A673 (cell line): ENCODE measurements around the gene P2RY1. TPM values are rescaled to one million over a fixed set of nuclear protein-coding genes. Genes with fewer than 3 reads are reported as not detected.

Experiments
- BruUV-seq: library from RNA; stranded (reverse); fragments of 400-500 nt; replicated peaks from 2 replicates; lab custom pipeline; 2021; lab: Mats Ljungman, UMichigan
- CTCF ChIA-PET: fragments of 300-600 bp; sonication (Branson Sonifier 250); formaldehyde crosslinking; loops from one replicate; lab custom pipeline; 2022; ENCODE audit warnings: antibody characterized with exemption; lab: Charles Lee
- POLR2A ChIA-PET: fragments of 300-600 bp; sonication (Branson Sonifier 250); formaldehyde crosslinking; loops from one replicate; lab custom pipeline; 2022; ENCODE audit warnings: antibody characterized with exemption; ENCODE audit not compliant: low non-redundant PET; lab: Charles Lee
- DNase-seq: peaks from one replicate; pipeline ENCODE4 v3.0.0-alpha.2; 2015; ENCODE audit warnings: low spot score
- H3K27ac ChIP-seq: fragments of 200-600 bp; sonication (generic); 2 replicates; pipeline ENCODE4 v1.5.1; 2016; ENCODE audit warnings: mixed run types, low read depth, mild to moderate bottlenecking, mixed read lengths, antibody characterized with exemption, low read length; ENCODE audit not compliant: poor library complexity, severe bottlenecking
- H3K27me3 ChIP-seq: fragments of 200-600 bp; sonication (generic); replicated peaks from 2 replicates; pipeline ENCODE4 v1.6.1; 2017; ENCODE audit warnings: mixed run types, low read depth, mild to moderate bottlenecking, mixed read lengths, antibody characterized with exemption, low read length; ENCODE audit not compliant: insufficient read depth, poor library complexity
- H3K36me3 ChIP-seq: fragments of 200-600 bp; sonication (generic); 2 replicates; pipeline ENCODE4 v1.6.1; 2016; ENCODE audit warnings: mixed run types, mild to moderate bottlenecking, mixed read lengths, antibody characterized with exemption, low read length; ENCODE audit not compliant: insufficient read depth, poor library complexity, severe bottlenecking
- H3K4me1 ChIP-seq: fragments of 200-600 bp; sonication (generic); 2 replicates; pipeline ENCODE4 v1.6.1; 2017; ENCODE audit warnings: mixed run types, mild to moderate bottlenecking, mixed read lengths, antibody characterized with exemption, low read length; ENCODE audit not compliant: insufficient read depth, poor library complexity, severe bottlenecking
- H3K4me3 ChIP-seq: fragments of 200-600 bp; sonication (generic); 2 replicates; pipeline ENCODE4 v1.5.1; 2016; ENCODE audit warnings: low read depth, mixed run types, mild to moderate bottlenecking, mixed read lengths, low read length; ENCODE audit not compliant: poor library complexity, severe bottlenecking
- H3K9me3 ChIP-seq: fragments of 200-600 bp; sonication (generic); 2 replicates; pipeline ENCODE4 v1.6.1; 2016; ENCODE audit warnings: mixed run types, low read depth, mild to moderate bottlenecking, mixed read lengths, antibody characterized with exemption, low read length; ENCODE audit not compliant: poor library complexity, severe bottlenecking
- CTCF ChIP-seq: fragments of 300-800, 200-600 bp; sonication (generic); conservative IDR thresholded peaks from 2 replicates; pipeline ENCODE4 v1.5.1; 2017; ENCODE audit warnings: low read depth, mild to moderate bottlenecking, antibody characterized with exemption, low read length, moderate library complexity, mixed read lengths
- EZH2 ChIP-seq: fragments of 200-600 bp; sonication (generic); IDR thresholded peaks from 2 replicates; pipeline ENCODE4 v1.6.1; 2017; ENCODE audit warnings: borderline replicate concordance, low read depth, mild to moderate bottlenecking, mixed read lengths, antibody characterized with exemption, low read length; ENCODE audit not compliant: poor library complexity, severe bottlenecking
- intact Hi-C: fragments of 100-400 bp; cut with micrococcal nuclease; formaldehyde crosslinking; loops from one replicate; pipeline ENCODE4 v1.10.0; 2022; ENCODE audit not compliant: unreplicated experiment
- total RNA-seq: library from RNA; stranded (reverse); gene quantifications from 2 replicates; pipeline ENCODE4 v1.2.3, GENCODE V29; 2021

Gene P2RY1
- total RNA-seq, 1 experiment from 2014 or later: 14.0 TPM

- ChIA-PET CTCF (no interaction called here), POLR2A (no interaction called here)
- intact Hi-C loops: no loop called here
- DNase-seq: no peak
- Histone ChIP-seq H3K36me3 (no peaks in the 10 kb centered on the region), H3K27ac (no peak overlapping the region), H3K27me3 (no peaks in the 10 kb centered on the region), H3K4me3 (no peak overlapping the region), H3K4me1 (no peaks in the 10 kb centered on the region), H3K9me3 (no peaks in the 10 kb centered on the region)
- no peak for TF ChIP-seq EZH2
- no peak for TF ChIP-seq CTCF
- no TSS peak for BruUV-seq
Observed at GRCh38 chr3:152849996-152850578, 15.2 kb downstream of the P2RY1 start.

GRCh38 chr3:152853196-152853595 is 18.3 kb downstream of the P2RY1 start:
- POLR2A ChIA-PET: no interaction called here
- no peaks in the 10 kb centered on the region for H3K27me3 ChIP-seq
- no peak for DNase-seq
- BruUV-seq: no TSS peak
- TF ChIP-seq CTCF (no peak), EZH2 (no peak)
- no peaks in the 10 kb centered on the region for H3K9me3 ChIP-seq
- intact Hi-C loops: no loop called here
- H3K4me1 ChIP-seq: no peaks in the 10 kb centered on the region
- no peak overlapping the region for H3K27ac ChIP-seq
- CTCF ChIA-PET: no interaction called here
- H3K4me3 ChIP-seq: no peak overlapping the region
- no peaks in the 10 kb centered on the region for H3K36me3 ChIP-seq

- no peak for TF ChIP-seq EZH2
- no peak overlapping the region for H3K4me3 ChIP-seq
- H3K4me1 ChIP-seq: no peaks in the 10 kb centered on the region
- no peak overlapping the region for H3K27ac ChIP-seq
- ChIA-PET CTCF (no interaction called here), POLR2A (no interaction called here)
- no peaks in the 10 kb centered on the region for H3K36me3 ChIP-seq
- H3K9me3 ChIP-seq: no peaks in the 10 kb centered on the region
- no TSS peak for BruUV-seq
- no peak for DNase-seq
- intact Hi-C loops: no loop called here
- no peaks in the 10 kb centered on the region for H3K27me3 ChIP-seq
Observed at GRCh38 chr3:152857082-152857481, 22.2 kb downstream of the P2RY1 start.
